GM18873 (cell line): Measurements from ENCODE around the gene RFX2.

ENCODE experiments used
- ATAC-seq: cut with Tn5 transposase; IDR thresholded peaks from one replicate; pipeline ENCODE4 v1.9.1; 2021; ENCODE audit warnings: mild to moderate bottlenecking, moderate library complexity, moderate number of reproducible peaks; ENCODE audit not compliant: unreplicated experiment, low FRiP score

The RFX2 gene

DNA sequence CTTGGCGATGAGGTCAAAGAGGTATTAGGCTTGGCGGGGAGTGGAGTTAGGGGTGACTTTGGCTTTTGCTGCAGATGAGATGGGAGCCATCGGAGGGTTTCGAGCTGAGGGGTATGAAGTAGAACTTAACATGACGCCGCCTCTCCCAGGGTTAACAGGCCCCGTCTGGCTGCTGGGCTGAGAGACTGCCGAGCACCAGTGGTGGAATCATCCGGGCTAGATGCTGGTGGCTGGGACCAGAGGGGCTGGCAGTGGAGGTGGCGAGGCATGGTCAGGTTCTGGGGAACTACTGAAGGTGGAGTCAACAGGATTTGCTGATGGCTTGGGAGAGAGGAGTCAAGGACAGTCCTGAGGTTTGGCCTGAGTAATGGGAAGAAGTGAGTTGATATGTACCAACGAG lies 4.9 kb downstream of the RFX2 start:
- ATAC-seq: no peak

DNA sequence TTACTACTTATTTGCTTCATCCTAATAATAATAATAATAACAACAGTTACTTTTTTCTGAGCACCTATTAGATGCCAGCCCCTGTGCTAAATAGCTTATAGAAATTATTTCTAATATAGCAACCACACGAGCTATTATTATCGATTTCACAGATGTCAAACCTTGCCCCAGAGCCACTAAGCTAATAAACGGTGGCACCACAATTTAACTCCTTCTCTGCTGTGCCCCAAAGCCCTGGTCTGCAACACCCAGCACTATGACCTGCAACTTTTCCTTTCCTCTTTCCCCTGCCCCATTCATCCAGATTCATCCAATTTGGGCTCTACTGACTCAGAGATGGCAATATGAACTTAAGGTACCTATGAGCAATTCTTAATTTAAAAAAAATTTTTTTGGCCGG lies 6.4 kb downstream of the RFX2 start:
- ATAC-seq: no peak

DNA sequence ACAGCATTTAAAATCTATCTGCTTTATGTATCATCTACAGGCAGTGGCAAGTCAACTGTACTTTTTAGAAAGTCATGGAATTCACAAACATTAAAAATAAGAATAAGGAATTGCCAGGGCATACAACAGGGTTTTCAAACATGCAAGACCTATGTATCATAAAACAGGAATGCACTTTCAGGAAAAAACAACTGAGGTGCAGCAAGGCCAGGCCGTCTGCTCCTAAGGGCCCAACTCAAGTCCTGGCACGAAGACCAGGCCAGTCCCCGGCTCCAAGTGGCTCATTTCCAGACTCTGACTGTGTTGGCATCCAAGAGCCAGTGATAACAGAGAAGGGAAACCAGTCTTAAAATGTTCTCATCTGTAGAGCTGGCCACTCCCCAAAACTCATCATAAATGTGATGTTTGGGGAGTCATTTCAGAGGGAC lies 7.1 kb downstream of the RFX2 start:
- no peak for ATAC-seq

DNA sequence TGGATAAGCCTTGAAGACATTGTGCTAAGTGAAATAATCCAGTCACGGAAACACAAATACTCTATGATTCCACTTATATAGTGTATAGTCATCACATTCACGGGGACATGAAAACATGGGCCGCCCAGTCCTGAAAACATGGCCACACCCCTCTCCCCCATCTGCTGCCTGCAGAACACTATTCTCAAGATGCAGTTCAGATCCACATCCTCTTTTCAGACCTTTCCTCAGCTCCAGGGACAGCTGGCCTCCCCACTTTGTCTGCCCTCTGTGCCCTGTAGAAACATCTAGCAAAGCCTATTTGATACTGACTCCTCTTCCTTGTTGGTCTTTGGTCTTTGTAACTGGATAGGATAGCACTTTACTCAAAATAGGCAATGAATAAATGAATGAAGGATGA lies 8.3 kb downstream of the RFX2 start:
- ATAC-seq: no peak

DNA sequence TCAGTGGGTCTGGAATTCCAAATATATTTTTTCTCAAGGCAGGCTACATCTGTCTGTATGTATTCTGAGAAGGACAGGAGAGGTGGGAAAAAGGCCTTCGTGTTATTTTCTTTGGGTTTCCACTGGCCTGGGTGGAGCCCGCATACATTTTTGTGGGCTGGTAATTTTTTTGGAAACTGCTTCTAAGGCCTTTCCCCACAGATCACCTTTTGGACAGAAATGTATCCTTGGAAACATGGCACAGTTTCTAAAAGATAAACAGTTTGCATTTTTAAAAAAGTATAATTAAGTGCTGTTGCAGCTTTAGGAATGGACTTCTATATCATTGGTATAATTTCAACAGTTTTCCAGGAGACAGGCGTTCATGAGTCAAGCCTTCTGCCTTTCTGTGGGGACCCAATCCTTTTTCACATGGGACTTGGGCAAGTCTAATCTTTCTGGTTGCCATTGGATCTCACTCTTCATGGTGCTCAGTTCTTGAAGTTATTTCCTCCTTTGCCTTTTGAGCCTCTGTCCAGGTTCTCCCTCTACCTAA lies 8.9 kb downstream of the RFX2 start:
- no peak for ATAC-seq

DNA sequence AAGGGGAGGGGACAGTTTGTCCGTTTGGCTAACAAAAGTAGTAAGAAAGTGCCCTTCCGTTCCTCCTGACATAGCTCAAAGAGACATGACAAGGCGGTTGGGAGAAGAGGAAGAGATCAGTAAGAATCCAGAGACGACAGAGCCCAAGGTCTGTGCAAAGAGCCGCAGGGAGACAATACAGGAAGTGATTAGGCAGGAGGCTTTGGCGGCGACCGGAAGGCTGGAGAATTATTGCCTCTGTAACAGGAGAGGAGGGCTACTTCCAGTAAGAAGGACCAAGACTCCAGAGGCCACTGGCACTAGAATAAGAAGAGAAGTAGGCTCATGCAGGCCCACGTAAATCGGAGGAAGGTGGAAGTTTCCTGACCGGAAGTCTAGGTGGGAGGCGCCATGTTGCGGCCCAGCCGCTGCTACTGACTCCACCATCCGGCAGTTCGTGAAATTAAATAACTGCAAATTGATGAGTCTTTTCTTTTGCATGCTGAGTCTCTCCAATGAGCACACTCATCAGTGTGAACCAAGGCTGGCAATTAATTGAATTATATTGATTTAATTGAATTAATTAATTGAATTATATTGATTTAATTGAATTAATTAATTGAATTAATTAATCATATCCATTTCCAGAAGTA lies 9.9 kb downstream of the RFX2 start:
- no peak for ATAC-seq

DNA sequence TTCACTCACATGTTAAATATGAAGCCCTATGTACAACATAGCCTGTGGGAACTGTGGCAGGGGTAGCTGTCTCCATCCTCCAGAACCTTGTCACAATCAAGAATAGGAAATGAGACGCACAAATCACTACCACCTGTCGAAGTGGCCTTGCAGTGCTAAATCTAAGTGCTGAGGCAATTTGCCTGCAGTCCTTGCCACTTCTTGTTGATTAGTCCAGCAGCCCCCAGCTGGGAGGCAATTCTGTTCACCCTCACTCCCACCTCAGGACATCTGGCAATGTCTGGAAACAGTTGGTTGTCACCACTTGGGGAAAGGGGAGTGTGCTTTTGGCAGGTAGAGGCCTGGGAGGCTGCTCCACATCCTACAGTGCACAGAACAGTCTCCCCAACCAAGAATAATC lies 10.7 kb downstream of the RFX2 start:
- ATAC-seq: no peak

DNA sequence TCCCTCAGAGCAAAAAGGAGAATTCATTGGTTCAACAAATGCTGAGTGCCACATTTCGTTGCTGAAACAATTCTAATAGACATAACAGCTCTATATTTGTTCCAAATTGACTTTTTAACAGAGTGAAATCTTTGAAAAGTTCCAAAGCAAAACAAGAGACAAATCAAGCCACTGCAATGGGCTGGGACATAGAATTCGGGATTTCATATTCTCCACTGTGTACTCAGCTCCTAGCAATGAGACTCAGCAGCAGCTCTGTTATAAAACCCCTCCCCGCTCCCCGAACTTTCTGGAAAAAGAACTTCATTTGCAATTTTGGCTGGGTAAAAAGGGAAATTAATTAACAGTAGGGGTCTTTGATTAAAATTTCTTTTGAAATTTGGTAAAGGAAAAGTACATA lies 11.3 kb downstream of the RFX2 start:
- no peak for ATAC-seq

DNA sequence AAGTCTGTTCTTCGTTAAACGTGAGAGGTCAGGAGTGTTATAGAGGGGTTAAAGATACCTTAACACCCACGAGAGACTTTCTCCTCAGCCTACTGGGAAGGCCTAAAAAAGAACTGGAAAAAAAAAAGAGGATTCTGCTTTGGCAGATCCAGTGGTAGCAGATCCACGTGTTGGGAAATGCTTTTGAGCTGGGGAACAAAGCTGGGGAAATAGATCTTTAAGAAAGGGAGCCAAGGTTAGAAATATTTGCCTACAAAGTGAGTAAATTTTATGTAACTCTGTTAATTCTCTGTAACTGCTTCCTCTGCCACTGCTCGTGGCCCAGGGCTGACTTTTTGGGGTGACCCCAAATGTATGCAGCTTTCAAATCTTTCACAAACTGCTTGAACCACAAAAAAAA lies 11.7 kb downstream of the RFX2 start:
- ATAC-seq: no peak

DNA sequence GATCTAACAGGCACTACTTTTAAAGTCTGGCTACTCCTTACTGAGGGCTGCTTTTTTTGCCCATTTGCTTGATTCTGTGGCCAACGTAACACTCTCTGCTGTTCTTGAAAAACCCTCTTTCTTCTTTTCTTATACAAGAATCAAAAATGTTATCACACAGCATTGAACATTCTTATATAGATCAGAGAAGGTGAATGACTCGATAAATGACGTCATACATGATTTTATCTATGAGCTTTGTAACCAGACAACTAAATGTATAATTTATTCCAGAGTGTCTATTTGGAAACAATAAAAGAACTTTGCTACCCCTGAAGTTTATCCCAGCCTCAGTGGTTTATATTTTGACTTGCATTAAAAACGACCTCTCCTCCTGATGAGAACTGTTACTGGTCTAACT lies 12.4 kb downstream of the RFX2 start:
- ATAC-seq: no peak

DNA sequence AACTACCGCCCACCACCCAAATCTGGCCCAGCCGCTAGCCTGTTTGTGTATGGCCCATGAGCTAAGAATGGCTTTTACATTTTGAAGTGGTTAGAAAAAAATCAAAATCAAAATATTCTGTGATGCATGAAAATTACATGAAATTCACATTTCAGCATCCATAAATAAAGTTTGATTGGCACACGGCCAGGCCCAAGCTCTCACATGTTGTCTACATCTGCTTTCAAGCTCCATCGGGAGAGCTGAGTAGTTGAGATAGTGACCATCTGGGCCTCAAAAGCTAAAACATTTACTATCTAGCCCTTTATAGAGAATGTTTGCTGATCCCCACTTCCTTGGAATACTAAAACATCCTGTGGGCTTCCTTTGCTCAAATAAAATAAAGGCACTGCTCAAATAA lies 14.5 kb downstream of the RFX2 start:
- no peak for ATAC-seq

DNA sequence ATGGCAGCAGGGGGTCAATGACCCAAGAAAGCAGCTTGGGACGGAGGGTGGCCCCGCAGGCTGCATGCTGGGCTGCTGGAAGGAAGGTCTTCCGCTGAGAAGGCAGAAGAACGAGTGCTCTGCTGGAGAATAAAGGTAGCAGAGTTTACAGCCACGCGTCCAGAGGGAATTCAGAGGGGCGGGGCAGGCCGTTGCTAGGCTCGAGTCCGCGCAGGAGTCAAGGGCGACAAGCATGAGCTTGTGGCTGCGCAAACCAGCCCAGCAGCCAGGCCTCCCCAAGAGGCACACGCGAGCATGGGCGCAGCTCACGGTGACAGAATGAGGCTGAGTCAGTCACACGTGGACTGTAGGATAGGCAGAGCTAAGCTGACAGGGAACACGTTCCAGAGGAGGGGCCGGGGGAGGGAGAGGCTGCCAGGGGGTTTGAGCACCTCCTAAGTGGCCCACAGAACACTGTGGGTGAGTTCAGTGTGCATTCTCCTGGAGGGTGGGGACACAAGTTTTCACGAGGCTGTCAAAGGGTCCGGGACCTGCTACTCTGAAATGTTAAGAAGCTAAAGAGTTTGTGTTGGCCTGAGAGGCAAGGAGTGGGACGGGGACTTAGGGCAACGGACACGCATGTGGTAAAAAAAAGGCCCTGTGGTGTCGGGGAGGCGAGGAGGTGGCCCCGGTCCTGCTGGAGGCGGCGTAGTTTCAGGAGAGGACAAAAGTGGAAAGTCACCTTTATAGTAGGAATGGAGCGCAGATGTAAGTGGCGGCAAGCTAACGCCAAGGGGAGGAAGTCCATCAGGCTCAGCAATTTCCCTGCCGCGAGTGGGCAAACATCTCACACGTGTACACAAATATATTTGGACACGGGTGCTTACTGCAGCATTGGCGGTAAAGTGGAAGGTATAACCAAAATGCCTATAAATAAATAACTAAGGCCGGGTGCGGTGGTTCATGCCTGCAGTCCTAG lies 17.7 kb downstream of the RFX2 start:
- ATAC-seq: no peak

DNA sequence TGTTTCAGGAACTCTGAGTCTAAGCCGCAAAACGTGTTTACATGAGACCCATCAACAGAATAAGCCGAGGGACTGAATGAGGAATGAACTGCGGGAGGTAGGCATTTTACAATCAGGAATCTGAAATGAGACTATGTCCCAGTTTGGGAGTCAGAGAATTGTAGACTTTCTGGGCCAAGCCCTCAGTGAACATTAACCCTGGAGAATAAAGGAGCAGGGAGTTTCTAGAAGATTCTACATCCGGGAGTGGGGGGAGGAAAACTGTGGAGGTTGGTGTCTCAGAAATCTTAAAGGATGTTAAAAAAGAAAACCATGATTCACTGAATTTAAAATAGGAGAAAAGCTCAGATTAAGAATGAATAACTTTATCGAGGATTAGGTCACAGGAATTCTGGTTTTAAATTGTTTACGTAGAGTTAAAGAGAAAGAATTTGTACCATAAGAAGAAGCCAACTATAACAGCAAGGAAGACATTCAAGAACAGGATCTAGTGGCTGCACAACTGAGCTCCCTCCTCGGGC lies 18.5 kb downstream of the RFX2 start:
- no peak for ATAC-seq

DNA sequence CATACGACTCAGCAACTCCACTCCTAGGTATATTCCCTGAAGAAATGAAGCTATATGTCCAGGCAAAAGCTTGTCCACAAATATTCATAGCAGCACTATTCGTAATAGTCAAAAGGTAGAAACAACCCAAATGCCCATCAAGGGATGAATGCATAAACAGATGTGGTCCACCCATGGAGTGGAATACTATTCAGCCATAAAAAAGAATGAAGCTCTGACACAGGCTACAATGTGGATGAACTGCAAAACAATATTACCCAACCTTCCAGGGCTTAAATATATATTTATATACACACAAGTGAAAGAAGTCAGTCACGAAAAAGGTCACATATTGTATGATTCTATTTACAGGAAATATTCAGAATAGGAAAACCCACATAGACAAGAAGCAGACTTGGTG lies 19.7 kb downstream of the RFX2 start:
- ATAC-seq: no peak

DNA sequence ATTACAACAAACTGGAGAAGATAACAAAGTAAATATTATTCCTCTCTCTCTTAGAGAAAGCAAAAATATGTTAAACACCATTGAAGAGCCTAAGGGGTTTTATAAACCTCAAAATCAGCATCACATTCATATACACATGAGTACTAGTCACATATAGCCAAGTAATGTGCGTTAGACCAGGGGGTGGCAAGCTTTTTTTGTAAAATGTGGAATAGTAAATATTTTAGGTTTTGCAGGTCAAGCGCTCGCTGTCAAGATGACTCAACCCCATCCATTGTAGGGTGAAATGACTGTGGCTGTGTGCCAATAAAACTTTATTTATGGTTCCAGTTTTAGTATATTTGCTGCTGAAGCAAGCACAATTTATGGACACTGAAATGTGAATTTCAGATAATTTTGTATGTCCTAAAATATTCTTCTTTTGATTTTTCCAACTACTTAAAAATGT lies 21.7 kb downstream of the RFX2 start:
- no peak for ATAC-seq

DNA sequence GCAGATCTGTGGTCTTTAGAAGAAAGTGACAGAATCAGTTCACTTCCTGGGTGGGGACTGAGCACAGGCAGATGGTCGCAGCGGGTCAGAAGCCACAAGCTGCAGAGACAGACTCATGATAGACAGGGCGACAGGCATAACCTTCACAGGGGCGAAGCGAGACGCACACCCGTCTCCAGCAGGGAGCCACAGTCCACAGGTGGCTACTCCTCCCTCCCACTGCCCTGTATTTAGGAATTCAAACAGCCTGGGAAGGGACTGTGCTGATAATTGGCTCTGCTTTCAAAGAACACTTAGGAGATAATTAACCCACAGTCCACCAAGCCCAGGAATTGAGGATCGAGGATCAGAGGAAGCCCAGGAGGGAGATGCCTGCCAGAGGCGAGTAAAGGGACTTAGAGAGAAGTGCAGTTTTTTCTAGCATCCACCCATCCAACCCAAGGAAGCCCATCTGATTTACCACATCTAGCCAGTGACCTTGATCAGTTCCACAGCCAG lies 23.2 kb downstream of the RFX2 start:
- peak; percentile 52 for ATAC-seq

DNA sequence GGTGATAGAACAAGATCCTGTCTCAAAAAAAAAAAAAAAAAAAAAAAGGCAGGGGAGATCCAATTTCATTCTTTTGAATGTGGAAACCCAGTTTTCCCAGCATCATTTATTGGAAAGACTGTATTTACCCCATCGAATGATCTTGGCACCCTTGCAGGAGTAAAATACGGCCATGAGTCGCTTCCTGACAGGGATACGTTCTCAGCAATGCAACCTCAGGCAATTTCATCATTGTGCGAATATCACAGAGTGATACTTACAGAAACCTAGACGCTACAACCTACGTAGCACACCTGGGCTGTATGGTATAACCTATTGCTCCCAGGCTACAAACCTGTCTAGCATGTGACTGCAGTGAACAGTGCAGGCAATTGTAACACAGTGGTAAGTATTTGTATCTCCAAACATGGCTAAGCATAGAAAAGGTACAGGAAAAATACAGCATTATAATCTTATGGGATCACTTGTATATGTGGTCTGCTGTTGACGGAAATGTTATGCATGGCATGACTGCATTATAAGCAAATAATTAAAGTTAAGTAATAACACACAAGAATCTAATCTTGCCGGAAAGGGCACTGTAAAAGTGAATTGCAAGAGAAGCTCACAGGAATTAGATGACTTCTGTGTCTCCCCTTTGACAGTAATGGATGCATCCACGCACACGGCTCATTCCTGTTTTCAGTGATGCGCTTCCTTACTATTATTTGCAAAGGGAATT lies 24.1 kb downstream of the RFX2 start:
- no peak for ATAC-seq

DNA sequence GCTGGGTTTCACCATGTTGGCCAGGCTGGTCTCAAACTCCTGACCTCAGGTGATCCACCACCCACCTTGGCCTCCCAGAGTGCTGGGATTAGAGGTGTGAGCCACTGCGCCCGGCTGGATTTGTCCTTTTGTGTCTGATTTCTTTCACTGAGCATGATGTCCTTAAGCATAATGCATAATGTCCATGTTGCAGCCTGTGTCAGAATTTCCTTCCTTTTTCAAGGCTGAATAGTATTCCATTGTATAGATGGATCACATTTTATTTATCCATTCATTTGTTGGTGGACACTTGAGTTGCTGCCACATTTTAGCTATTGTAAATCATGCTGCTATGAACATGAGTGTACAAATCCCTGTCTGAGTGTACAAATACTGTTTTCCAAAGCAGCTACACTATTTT lies 25.5 kb downstream of the RFX2 start:
- no peak for ATAC-seq

DNA sequence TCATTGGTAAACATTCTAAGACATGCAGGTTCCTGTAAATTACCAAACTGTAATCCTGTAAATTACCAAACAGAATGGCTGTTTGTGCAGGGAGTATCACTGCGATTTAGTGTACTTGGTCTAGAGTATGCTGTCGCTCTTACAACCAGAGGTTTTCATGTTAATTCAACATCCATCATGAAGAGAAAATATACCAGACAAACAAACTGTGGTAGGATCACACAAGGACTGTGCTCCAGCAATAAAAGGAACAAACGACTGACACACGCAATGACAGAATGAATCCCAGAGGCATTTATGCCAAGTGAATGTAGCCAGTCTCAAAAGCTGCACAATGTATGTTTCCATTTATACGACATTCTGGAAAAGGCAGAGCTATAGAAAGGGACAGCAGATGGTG lies 31.2 kb downstream of the RFX2 start:
- ATAC-seq: no peak

DNA sequence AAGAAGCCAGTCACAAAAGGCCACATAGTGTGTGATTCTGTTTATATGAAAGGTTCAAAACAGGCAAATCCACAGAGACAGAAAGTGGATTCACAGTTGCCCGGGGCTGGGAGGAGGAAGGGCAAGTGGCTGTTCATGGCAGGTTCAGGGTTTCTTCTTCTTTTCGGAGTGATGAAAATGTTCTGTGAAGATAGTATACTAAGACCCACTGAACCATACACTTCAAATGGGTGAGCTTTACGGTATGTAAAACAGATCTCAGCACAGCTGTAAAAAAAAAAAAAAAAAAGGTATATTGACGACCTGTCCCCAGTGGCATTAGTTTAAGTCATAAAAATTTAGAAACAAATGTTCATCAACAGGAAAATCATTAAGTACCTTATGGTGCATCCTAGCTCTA lies 32.2 kb downstream of the RFX2 start:
- no peak for ATAC-seq
